NCI-H345 (cell line): ENCODE data around the gene SH3D19.
"Not testable (repeated sequence)": the region's sequence is repeated elsewhere in the genome, so short reads cannot be mapped to it uniquely, and the experiment has no call there.

Experiments used
- DNase-seq: peaks from one replicate; lab custom pipeline; 2025; lab: John Stamatoyannopoulos, UW

The SH3D19 gene

GRCh38 chr4:151267822-151268535 lies 57.4 kb downstream of the SH3D19 start:
- no peak for DNase-seq

GRCh38 chr4:151267104-151267503 lies 58.3 kb downstream of the SH3D19 start:
- DNase-seq = no peak

GRCh38 chr4:151266497-151266896 lies 58.9 kb downstream of the SH3D19 start:
- DNase-seq = no peak

DNA sequence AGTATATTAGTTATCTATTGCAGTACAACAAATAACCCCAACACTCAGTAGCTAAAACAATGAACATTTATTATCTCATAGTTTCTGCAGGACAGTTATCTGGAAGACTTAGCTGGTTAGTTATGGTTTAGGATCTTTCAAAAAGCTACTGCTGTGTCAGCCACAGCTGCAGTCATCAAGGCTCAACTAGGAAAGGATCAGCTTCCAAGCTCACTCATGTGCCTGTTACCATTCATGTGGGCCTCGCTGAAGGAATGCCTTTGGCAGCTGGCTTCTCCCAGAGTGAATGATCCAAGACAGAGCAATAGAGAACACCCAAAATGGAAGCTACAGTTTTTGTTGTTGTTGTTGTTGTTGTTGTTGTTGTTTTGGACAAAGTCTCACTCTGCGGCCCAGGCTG lies 62.0 kb downstream of the SH3D19 start:
- no peak for DNase-seq

DNA sequence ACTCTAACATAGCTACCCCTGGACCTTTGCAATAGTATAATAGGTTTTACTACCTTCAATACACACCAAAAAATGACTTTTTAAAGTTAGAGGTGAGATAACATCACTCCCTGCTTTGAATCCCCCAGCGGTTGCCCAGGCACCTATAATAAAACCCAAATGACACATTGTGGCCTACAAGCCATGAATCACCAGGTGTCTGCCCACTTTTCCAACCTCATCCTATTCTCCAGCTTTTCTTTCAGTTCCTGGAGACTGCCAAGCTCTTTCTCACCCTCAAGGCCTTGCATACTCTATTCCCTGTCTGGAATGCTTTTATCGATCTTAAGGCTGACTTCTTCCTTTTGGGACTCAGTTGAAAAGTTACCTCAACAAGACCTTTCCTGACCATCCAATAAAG lies 64.9 kb downstream of the SH3D19 start:
- DNase-seq = no peak

- DNase-seq = no peak
Measured at GRCh38 chr4:151259752-151260151, 65.7 kb downstream of the SH3D19 start.

DNA sequence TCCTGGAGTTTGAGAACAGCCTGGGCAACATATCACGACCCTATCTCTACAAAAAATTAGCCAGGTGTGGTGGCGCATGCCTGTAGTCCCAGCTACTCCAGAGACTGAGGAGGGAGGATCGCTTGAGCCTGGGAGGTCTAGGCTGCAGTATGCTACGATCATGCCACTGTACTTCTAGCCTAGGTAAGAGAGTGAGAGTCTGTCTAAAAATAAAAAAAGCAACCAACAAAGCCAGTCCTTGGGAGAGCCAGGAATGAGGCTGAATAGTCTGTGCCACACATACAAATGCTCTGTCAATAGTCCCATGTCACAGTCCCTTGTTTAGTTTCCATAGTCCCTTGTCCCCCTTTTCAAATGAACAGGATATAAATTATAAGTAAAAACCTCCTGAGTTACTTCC lies 67.7 kb downstream of the SH3D19 start:
- DNase-seq = no peak

GRCh38 chr4:151256134-151256533 lies 69.3 kb downstream of the SH3D19 start:
- no peak for DNase-seq

DNA sequence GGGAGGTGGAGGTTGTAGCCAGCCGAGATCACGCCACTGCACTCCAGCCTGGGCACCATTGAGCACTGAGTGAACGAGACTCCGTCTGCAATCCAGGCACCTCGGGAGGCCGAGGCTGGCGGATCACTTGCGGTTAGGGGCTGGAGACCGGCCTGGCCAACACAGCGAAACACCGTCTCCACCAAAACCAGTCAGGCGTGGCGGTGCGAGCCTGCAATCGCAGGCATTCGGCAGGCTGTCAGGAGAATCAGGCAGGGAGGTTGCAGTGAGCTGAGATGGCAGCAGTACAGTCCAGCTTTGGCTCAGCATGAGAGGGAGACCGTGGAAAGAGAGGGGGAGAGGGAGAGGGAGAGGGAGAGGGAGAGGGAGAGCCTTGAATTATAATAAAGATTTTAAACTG lies 69.7 kb downstream of the SH3D19 start:
- not testable (repeated sequence) for DNase-seq

- not testable (repeated sequence) for DNase-seq
Measured at GRCh38 chr4:151255226-151255625, 70.2 kb downstream of the SH3D19 start.

- no peak for DNase-seq
Measured at GRCh38 chr4:151251603-151252304, 73.7 kb downstream of the SH3D19 start.

DNA sequence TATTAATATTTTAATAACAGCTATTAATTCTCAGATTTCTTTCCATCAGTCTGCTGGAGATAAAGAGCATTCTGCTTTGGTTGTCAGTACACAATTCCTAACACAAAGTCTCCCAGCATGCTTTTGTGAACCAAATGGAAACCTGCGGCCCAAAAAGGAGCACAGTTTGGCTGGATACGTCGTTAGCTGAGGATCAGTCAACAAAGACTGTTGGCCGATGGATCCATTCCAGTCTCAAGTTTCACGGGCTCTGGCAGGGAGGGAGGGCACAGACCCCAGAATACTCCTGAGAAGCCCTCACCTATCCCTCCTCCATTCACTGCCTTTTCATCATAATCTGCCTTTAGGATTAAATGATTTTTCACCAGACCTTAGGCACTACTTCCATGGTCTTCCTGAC lies 74.7 kb downstream of the SH3D19 start:
- DNase-seq = no peak

- no peak for DNase-seq
Measured at GRCh38 chr4:151248519-151248918, 76.9 kb downstream of the SH3D19 start.

GRCh38 chr4:151247395-151247794 lies 78.0 kb downstream of the SH3D19 start:
- no peak for DNase-seq

DNA sequence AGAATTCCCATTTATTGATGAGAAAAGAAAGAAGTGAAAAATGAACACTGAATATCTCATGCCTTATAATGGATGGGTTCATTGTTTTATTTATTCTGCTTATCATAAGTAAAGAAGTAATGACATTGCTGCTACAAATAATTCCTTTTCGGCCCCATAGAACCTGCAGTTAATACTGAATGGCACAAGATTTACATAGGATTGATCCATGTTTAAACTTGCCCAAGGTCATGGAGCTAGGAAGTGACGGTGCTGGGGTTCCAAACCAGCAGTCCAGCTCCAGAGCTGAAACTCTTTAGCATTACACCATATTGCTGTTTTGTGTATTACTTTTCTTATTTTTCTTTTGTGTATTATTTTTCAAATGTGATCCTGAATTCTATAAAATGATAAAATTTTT lies 78.7 kb downstream of the SH3D19 start:
- no peak for DNase-seq

- DNase-seq = no peak
Measured at GRCh38 chr4:151242305-151242704, 83.1 kb downstream of the SH3D19 start.

GRCh38 chr4:151239608-151240007 lies 85.8 kb downstream of the SH3D19 start:
- DNase-seq = no peak

- no peak for DNase-seq
Measured at GRCh38 chr4:151238477-151238876, 86.9 kb downstream of the SH3D19 start.

- DNase-seq = no peak
Measured at GRCh38 chr4:151236036-151236435, 89.4 kb downstream of the SH3D19 start.

- DNase-seq = not testable (repeated sequence)
Measured at GRCh38 chr4:151235373-151235772, 90.0 kb downstream of the SH3D19 start.

DNA sequence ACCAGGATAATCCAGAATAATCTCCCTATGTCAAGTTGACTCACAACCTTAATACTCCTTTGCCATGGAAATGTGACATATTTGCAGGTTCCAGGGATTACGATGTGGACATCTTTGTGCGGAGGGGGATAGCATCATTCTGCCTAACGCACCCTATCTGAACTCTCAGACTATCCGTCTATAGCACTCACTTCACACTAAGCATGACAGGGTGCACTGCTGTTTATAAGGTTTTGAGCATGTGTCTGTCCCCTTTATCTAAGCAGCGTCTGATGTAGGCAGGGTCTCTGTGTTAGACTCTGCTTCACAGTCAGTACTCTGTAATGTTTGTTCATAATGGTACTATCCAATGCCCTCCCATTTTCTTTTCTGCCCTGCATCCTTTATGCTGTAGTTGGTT lies 91.8 kb downstream of the SH3D19 start:
- DNase-seq = no peak

- no peak for DNase-seq
Measured at GRCh38 chr4:151231915-151232595, 93.3 kb downstream of the SH3D19 start.
